ENCODE results near the gene TOPAZ1. TPM values are rescaled to one million over a fixed set of nuclear protein-coding genes. Genes with fewer than 3 reads are reported as not detected.

Gene TOPAZ1
- total RNA-seq, 1 experiment from 2014 or later: not detected

DNA sequence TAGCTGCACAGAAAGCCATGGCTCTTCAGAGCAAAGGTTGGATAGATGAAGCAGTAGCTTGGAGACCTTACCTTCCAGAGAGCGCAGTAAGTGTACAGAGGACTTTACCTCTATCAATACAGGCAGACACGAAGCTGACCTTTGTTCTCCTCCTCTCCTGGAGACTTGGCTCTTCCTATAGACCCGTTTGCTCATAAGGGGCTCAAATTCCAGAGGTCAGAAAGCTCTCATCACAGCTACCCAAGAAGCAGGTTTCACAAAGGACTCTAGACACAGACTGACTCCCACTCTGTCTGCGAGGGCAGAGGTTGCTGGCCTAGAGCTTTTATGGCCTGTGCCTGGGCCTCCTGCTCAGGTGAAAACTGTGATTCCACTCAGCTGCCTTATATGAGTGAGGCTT, 35.4 kb upstream of the TOPAZ1 start:
- Histone ChIP-seq H3K79me2 (ENCODE audit: low read length) (no peaks in the 10 kb centered on the region), H2AFZ (ENCODE audit: low read length) (no peak overlapping the region), H3K4me1 (ENCODE audit: insufficient read depth, low read length) (no peaks in the 10 kb centered on the region), H3K36me3 (ENCODE audit: low read depth, low read length) (no peaks in the 10 kb centered on the region), H3K4me3 (ENCODE audit: low read length) (no peak overlapping the region), H3K9ac (ENCODE audit: low read length) (no peak overlapping the region), H3K4me2 (ENCODE audit: low read length) (no peak overlapping the region), H4K20me1 (ENCODE audit: low read length) (no peaks in the 10 kb centered on the region), H3K9me3 (ENCODE audit: low read length) (no peaks in the 10 kb centered on the region), H3F3A (ENCODE audit: low read length, unreplicated experiment) (no peaks in the 10 kb centered on the region), H3K27ac (ENCODE audit: low read length) (no peak overlapping the region), H3K27me3 (ENCODE audit: low read length) (no peaks in the 10 kb centered on the region), H3K9me2 (replicated peaks; ENCODE audit: low read length) (0 out of 2 replicates have a peak, but pooled peaks cover 4% of the 10 kb centered on the region)
- no TSS peak for BruUV-seq (replicated peaks)
- intact Hi-C loops (cut with micrococcal nuclease): no loop called here
- no peak for TF ChIP-seq EZH2phosphoT487 (IDR thresholded peaks at IDR 0.05; ENCODE audit: borderline replicate concordance, low read length)
- no peak for TF ChIP-seq EZH2 (IDR thresholded peaks at IDR 0.05; ENCODE audit: low read length, unreplicated experiment)
- TF ChIP-seq, protein P1, sequence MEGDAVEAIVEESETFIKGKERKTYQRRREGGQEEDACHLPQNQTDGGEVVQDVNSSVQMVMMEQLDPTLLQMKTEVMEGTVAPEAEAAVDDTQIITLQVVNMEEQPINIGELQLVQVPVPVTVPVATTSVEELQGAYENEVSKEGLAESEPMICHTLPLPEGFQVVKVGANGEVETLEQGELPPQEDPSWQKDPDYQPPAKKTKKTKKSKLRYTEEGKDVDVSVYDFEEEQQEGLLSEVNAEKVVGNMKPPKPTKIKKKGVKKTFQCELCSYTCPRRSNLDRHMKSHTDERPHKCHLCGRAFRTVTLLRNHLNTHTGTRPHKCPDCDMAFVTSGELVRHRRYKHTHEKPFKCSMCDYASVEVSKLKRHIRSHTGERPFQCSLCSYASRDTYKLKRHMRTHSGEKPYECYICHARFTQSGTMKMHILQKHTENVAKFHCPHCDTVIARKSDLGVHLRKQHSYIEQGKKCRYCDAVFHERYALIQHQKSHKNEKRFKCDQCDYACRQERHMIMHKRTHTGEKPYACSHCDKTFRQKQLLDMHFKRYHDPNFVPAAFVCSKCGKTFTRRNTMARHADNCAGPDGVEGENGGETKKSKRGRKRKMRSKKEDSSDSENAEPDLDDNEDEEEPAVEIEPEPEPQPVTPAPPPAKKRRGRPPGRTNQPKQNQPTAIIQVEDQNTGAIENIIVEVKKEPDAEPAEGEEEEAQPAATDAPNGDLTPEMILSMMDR (conservative IDR thresholded peaks at IDR 0.05; ENCODE audit: low read depth, low read length): no peak
- ATAC-seq (no peak), DNase-seq (no peak)
- CTCF ChIA-PET: no interaction called here
- POLR2A ChIA-PET (ENCODE audit: unreplicated experiment): interaction anchor here (0.7 kb wide), 1 partner anchor 28 kb away, joined by 6 read pairs; no protein-coding TSS in a partner anchor

DNA sequence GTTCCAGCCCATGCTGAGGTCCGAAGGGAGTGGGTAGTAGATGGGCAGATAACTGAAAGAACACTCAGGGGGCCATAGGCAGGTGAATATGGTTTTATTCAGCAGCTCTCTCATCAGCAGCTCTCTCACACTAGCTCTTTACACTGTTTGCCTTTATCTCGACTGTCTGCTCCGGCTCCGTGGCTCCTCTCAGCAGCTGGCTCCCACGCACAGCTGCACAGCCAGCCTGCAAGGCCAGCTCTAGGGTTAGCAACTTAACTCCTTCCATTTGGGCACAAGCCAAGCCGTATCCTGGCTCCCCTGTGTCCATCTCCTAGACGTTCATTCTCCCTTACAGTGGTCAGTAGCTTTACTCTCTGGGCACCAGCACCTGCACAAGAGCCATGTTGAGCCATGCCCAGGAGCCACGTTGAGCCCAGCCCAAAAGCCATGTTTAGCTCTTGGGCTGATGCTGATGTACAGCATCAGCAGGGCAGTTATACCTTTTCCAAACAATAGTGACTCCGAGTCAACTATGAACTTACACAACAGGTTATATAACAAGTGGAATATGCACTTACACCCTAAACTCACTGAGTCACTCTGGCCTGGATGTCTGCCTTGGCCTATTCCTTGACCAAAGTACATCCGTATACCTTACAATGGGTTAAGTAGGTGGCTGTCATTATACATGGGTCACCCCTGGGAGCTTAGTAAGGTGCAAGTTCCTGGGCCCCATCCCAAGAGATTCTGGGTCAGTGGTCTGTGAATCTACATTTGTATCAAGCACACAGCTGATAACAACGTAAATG, 34.6 kb upstream of the TOPAZ1 start:
- POLR2A ChIA-PET (ENCODE audit: unreplicated experiment): interaction anchor here (0.7 kb wide), 1 partner anchor 27 kb away, joined by 6 read pairs; no protein-coding TSS in a partner anchor
- no peaks in the 10 kb centered on the region for H4K20me1 ChIP-seq (ENCODE audit: low read length)
- no TSS peak for BruUV-seq (replicated peaks)
- no peaks in the 10 kb centered on the region for H3K79me2 ChIP-seq (ENCODE audit: low read length)
- no peak overlapping the region for H3K27ac ChIP-seq (ENCODE audit: low read length)
- H3K4me2 ChIP-seq (ENCODE audit: low read length): no peak overlapping the region
- no peaks in the 10 kb centered on the region for H3K9me3 ChIP-seq (ENCODE audit: low read length)
- DNase-seq: no peak
- intact Hi-C loops (cut with micrococcal nuclease): no loop called here
- TF ChIP-seq, protein P1 (conservative IDR thresholded peaks at IDR 0.05; ENCODE audit: low read depth, low read length): no peak
- no peak for TF ChIP-seq EZH2 (IDR thresholded peaks at IDR 0.05; ENCODE audit: low read length, unreplicated experiment)
- no peak for TF ChIP-seq EZH2phosphoT487 (IDR thresholded peaks at IDR 0.05; ENCODE audit: borderline replicate concordance, low read length)
- 0 out of 2 replicates have a peak, but pooled peaks cover 4% of the 10 kb centered on the region for H3K9me2 ChIP-seq (replicated peaks; ENCODE audit: low read length)
- no peak overlapping the region for H3K4me3 ChIP-seq (ENCODE audit: low read length)
- no peak overlapping the region for H2AFZ ChIP-seq (ENCODE audit: low read length)
- no peak overlapping the region for H3K9ac ChIP-seq (ENCODE audit: low read length)
- H3K4me1 ChIP-seq (ENCODE audit: insufficient read depth, low read length): no peaks in the 10 kb centered on the region
- H3F3A ChIP-seq (ENCODE audit: low read length, unreplicated experiment): no peaks in the 10 kb centered on the region
- CTCF ChIA-PET: no interaction called here
- no peak for ATAC-seq
- H3K36me3 ChIP-seq (ENCODE audit: low read depth, low read length): no peaks in the 10 kb centered on the region
- H3K27me3 ChIP-seq (ENCODE audit: low read length): no peaks in the 10 kb centered on the region

DNA sequence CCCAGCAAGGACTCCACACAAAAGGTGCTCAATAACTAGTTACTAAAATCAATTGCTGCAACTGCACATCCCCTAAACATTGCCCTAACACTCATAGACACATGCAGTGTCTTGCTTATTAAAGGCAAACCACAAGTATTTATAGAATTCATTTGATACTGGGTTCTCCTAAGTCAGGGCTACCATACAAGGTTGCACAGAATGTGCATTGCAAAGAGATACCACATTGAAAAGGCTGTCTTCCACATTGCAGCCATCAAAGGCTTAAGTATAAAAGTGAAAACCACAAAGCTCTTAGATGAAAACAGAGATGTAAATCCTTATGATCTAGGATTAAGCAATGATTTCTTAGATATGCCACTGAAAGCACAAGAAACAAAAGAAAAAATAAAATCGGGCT, 33.6 kb upstream of the TOPAZ1 start:
- H3K9ac ChIP-seq (ENCODE audit: low read length): no peak overlapping the region
- ChIA-PET CTCF (no interaction called here), POLR2A (ENCODE audit: unreplicated experiment) (no interaction called here)
- H3K79me2 ChIP-seq (ENCODE audit: low read length): no peaks in the 10 kb centered on the region
- H3K27ac ChIP-seq (ENCODE audit: low read length): no peak overlapping the region
- H3K36me3 ChIP-seq (ENCODE audit: low read depth, low read length): no peaks in the 10 kb centered on the region
- H2AFZ ChIP-seq (ENCODE audit: low read length): no peak overlapping the region
- H3K9me2 ChIP-seq (replicated peaks; ENCODE audit: low read length): 0 out of 2 replicates have a peak, but pooled peaks cover 4% of the 10 kb centered on the region
- H3K27me3 ChIP-seq (ENCODE audit: low read length): no peaks in the 10 kb centered on the region
- no peak for ATAC-seq
- DNase-seq: no peak
- H3K9me3 ChIP-seq (ENCODE audit: low read length): no peaks in the 10 kb centered on the region
- TF ChIP-seq EZH2phosphoT487 (IDR thresholded peaks at IDR 0.05; ENCODE audit: borderline replicate concordance, low read length): no peak
- no peak for TF ChIP-seq EZH2 (IDR thresholded peaks at IDR 0.05; ENCODE audit: low read length, unreplicated experiment)
- TF ChIP-seq, protein P1 (conservative IDR thresholded peaks at IDR 0.05; ENCODE audit: low read depth, low read length): no peak
- intact Hi-C loops (cut with micrococcal nuclease): no loop called here
- H3K4me1 ChIP-seq (ENCODE audit: insufficient read depth, low read length): no peaks in the 10 kb centered on the region
- BruUV-seq (replicated peaks): no TSS peak
- no peaks in the 10 kb centered on the region for H4K20me1 ChIP-seq (ENCODE audit: low read length)
- no peak overlapping the region for H3K4me2 ChIP-seq (ENCODE audit: low read length)
- H3F3A ChIP-seq (ENCODE audit: low read length, unreplicated experiment): no peaks in the 10 kb centered on the region
- H3K4me3 ChIP-seq (ENCODE audit: low read length): no peak overlapping the region
